ENCODE results near the gene TTLL5. TPM values are rescaled to one million over a fixed set of nuclear protein-coding genes. Genes with fewer than 3 reads are reported as not detected.
A peak's percentile ranks its signal among the peaks of the same experiment; 100 is the strongest.

The TTLL5 gene
- polyA plus RNA-seq, 3 donors, result 4.2 to 7.2 (median 4.7) TPM

DNA sequence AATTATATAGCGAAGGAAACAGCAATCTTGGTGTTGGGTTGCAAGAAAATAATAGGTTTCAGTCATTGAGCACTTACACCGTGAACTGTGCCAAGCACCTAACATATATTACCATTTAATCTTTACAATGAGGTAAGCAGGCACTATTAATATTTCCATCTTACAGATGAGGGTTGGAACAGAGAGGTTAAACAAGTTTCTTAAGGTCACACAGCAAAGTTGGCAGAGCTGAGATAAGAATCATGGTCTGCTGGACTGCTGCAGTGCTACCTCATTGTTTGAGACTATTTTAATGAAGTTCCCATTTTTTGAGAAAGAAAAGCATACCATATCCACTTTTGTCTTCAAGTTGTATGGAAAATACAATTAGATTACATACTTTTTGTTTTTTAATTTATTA, 2.1 kb upstream of the TTLL5 start:
- Histone ChIP-seq H3K9ac (ENCODE audit: insufficient read depth, low read length, poor library complexity, severe bottlenecking) (no peak overlapping the region), H3K9me3 (replicated peaks in 1 of 2; ENCODE audit: control insufficient read depth in 1 of 2, insufficient read depth in 1 of 2, low read length in 2 of 2) (no peaks in the 10 kb centered on the region), H3K27me3 (ENCODE audit: control insufficient read depth in 2 of 2, insufficient read depth in 2 of 2, low read length in 2 of 2) (no peaks in the 10 kb centered on the region), H3K4me1 (ENCODE audit: control insufficient read depth in 1 of 2, insufficient read depth in 2 of 2, low read length in 2 of 2) (peaks cover 12 to 19% of the 10 kb centered on the region in 2 donors), H3K79me2 (ENCODE audit: insufficient read depth, low read length) (peaks cover 7% of the 10 kb centered on the region), H4K20me1 (ENCODE audit: insufficient read depth, low read length) (no peaks in the 10 kb centered on the region), H3K4me3 (replicated peaks in 1 of 3; ENCODE audit: low read depth in 2 of 3, low read length in 3 of 3) (no peak overlapping the region), H3K27ac (ENCODE audit: low read depth in 1 of 2, low read length in 2 of 2) (no peak overlapping the region), H3K36me3 (replicated peaks in 1 of 2; ENCODE audit: control insufficient read depth in 1 of 2, insufficient read depth in 2 of 2, low read length in 2 of 2) (peaks cover 2 to 24% of the 10 kb centered on the region in 2 donors), H3K4me2 (replicated peaks; ENCODE audit: extremely low read depth, low read length, poor library complexity, severe bottlenecking) (no peak overlapping the region), H2AFZ (ENCODE audit: insufficient read depth, low read depth, low read length, poor library complexity, severe bottlenecking) (no peak overlapping the region)
- Mint-ChIP-seq H3K27ac (peak overlapping the region in 1 of 7 donors; percentile 5), H3K36me3 (peaks cover 11 to 28% of the 10 kb centered on the region in 2 donors), H3K27me3 (ENCODE audit: low read depth in 3 of 3) (peaks cover 0 to 1% (median 0%) of the 10 kb centered on the region in 3 donors), H3K4me1 (peaks cover 19% of the 10 kb centered on the region), H3K4me3 (no peak overlapping the region), H3K9me3 (no peaks in the 10 kb centered on the region)
- TF ChIP-seq, protein P1, sequence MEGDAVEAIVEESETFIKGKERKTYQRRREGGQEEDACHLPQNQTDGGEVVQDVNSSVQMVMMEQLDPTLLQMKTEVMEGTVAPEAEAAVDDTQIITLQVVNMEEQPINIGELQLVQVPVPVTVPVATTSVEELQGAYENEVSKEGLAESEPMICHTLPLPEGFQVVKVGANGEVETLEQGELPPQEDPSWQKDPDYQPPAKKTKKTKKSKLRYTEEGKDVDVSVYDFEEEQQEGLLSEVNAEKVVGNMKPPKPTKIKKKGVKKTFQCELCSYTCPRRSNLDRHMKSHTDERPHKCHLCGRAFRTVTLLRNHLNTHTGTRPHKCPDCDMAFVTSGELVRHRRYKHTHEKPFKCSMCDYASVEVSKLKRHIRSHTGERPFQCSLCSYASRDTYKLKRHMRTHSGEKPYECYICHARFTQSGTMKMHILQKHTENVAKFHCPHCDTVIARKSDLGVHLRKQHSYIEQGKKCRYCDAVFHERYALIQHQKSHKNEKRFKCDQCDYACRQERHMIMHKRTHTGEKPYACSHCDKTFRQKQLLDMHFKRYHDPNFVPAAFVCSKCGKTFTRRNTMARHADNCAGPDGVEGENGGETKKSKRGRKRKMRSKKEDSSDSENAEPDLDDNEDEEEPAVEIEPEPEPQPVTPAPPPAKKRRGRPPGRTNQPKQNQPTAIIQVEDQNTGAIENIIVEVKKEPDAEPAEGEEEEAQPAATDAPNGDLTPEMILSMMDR (IDR thresholded peaks at IDR 0.05), result no peak
- WGBS (ENCODE audit: insufficient coverage), result no CpG with 5 or more reads among the region's 2 CpGs
- intact Hi-C loops (cut with micrococcal nuclease), result no loop called here
- no peak for DNase-seq

DNA sequence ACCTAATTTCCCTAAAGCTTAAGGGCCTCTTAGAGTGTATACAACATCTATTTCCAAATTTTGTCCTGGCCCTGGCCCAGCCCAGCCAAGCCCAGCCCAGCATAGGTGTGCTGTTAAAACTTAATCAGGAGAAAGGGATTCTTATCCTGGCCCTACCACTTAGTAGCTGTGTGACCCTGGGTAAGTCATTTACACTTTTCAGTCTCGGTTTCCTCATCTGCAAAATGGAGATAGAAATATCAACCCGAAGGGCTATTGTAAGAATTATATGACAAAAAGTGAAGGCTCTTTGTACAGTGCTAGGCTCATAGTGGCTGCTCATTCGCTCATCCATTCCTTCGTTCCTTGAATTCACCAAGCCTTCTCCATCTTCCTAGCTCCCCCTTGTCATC, 812 bp upstream of the TTLL5 start:
- peaks cover 19% of the 10 kb centered on the region for H3K4me1 Mint-ChIP-seq
- Histone ChIP-seq H3K27ac (ENCODE audit: low read depth in 1 of 2, low read length in 2 of 2) (peak overlapping the region; percentile 83 to 92), H3K4me2 (replicated peaks; ENCODE audit: extremely low read depth, low read length, poor library complexity, severe bottlenecking) (peak overlapping the region; percentile 93), H3K36me3 (replicated peaks in 1 of 2; ENCODE audit: control insufficient read depth in 1 of 2, insufficient read depth in 2 of 2, low read length in 2 of 2) (peaks cover 4 to 32% of the 10 kb centered on the region in 2 donors), H3K27me3 (ENCODE audit: control insufficient read depth in 2 of 2, insufficient read depth in 2 of 2, low read length in 2 of 2) (no peaks in the 10 kb centered on the region), H3K4me3 (replicated peaks in 1 of 3; ENCODE audit: low read depth in 2 of 3, low read length in 3 of 3) (peak overlapping the region; percentile 54 to 95 (median 82)), H2AFZ (ENCODE audit: insufficient read depth, low read depth, low read length, poor library complexity, severe bottlenecking) (peak overlapping the region; percentile 99), H3K4me1 (ENCODE audit: control insufficient read depth in 1 of 2, insufficient read depth in 2 of 2, low read length in 2 of 2) (peaks cover 12 to 19% of the 10 kb centered on the region in 2 donors), H3K9ac (ENCODE audit: insufficient read depth, low read length, poor library complexity, severe bottlenecking) (peak overlapping the region; percentile 78), H4K20me1 (ENCODE audit: insufficient read depth, low read length) (no peaks in the 10 kb centered on the region), H3K9me3 (replicated peaks in 1 of 2; ENCODE audit: control insufficient read depth in 1 of 2, insufficient read depth in 1 of 2, low read length in 2 of 2) (no peaks in the 10 kb centered on the region), H3K79me2 (ENCODE audit: insufficient read depth, low read length) (peaks cover 7% of the 10 kb centered on the region)
- TF ChIP-seq, protein P1 (IDR thresholded peaks at IDR 0.05), result no peak
- peaks cover 15 to 23% of the 10 kb centered on the region in 2 donors for H3K36me3 Mint-ChIP-seq
- H3K27ac Mint-ChIP-seq, result peak overlapping the region; percentile 93 to 99 (median 96)
- intact Hi-C loops (cut with micrococcal nuclease), result no loop called here
- peak overlapping the region; percentile 94 to 97 for H3K4me3 Mint-ChIP-seq
- DNase-seq, result no peak
- WGBS (ENCODE audit: insufficient coverage), result 0% methylated on average over 2 of the region's 4 CpGs
- H3K9me3 Mint-ChIP-seq, result no peaks in the 10 kb centered on the region
- H3K27me3 Mint-ChIP-seq (ENCODE audit: low read depth in 3 of 3), result peaks cover 0 to 1% (median 0%) of the 10 kb centered on the region in 3 donors

All from CD14-positive monocyte (primary cell).